HG03108 (cell line): ENCODE results near the gene MORC4.
A peak's percentile ranks its signal among the peaks of the same experiment; 100 is the strongest.

Experiments
- ATAC-seq: cut with Tn5 transposase; IDR thresholded peaks from one replicate; pipeline ENCODE4 v1.9.1; 2021; ENCODE audit warnings: moderate library complexity; ENCODE audit not compliant: unreplicated experiment

MORC4 gene

GRCh38 chrX:106917830-106918500 is 82.0 kb downstream of the MORC4 start:
- ATAC-seq = no peak

DNA sequence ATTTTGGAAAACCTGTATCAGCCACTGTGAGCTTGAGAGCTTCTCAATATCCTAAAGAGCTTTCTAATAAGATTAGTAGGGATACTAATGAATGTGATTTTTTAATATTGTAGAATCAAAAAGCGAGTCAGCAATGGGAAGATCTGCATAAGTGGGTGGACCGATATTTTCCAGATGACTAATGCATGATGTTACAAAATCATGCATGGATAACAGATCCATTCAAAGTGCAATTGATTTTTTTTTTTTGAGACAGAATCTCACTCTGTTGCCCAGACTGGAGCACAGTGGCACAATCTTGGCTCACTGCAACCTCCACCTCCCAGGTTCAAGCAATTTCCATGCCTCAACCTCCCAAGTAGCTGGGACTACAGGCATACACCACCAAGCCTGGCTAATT is 87.1 kb downstream of the MORC4 start:
- no peak for ATAC-seq

DNA sequence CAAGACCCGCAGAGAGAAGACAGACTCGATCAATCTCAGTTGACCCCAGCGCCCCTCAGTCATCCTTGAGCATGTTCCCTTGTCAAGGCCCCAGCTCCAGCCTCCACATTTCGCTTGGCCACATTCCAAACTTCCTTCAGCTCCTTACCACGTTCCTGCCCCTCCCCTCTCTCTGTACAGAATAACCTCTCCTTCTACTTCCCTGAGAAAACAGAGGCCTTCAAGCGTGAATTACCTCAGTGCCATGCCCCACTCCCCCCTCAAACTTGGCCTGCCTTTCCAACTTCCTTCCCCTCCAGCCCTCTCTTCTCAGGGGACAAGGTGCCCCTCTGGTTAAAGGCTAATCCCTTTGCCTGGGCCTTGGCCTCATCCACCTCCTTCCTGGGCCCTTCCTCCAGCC is 93.7 kb downstream of the MORC4 start:
- no peak for ATAC-seq

- ATAC-seq = no peak
These were observed 94.8 kb downstream of the MORC4 start for GRCh38 chrX:106905064-106905708.

DNA sequence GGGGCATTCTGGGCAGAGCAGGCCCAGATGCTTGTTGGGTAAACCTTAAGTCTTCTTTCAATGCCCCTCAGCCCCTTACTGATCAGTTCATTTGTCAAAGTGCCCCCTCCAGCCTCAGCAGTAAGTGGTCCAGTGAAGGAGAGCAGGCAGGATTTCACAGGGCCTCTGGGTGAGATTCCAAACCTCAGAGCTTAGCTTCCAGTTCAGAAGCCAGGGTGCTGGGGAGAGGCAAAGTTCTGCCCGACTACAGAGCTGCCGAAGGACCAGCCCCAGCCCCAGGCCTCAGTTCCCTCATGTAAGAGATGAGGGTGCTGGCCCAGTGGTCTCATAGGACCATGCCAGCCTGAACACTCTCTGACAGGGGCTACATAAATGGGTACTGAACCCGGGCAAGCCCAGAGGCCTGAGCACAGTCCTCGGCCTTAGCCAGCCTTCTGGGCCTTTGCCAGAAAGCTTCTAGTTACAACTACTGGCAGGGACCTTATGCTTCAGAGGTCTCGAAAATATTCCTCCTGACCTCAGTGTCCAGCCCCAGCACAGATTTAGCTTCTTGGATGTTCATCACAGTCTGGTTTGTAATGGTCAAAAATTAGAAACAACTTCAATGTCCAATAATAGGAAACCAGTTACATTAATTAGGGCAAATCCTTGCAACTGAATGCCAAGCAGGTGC is 96.0 kb downstream of the MORC4 start:
- ATAC-seq = no peak

GRCh38 chrX:106903291-106903824 is 96.7 kb downstream of the MORC4 start, which contains the start of gene RIPPLY1:
Gene RIPPLY1, minus strand, starts transcription at chrX:106903341. Its CDS starts 54 bp downstream, at chrX:106903287.
- no peak for ATAC-seq

GRCh38 chrX:106902684-106903083 is 97.3 kb downstream of the MORC4 start:
- no peak for ATAC-seq

DNA sequence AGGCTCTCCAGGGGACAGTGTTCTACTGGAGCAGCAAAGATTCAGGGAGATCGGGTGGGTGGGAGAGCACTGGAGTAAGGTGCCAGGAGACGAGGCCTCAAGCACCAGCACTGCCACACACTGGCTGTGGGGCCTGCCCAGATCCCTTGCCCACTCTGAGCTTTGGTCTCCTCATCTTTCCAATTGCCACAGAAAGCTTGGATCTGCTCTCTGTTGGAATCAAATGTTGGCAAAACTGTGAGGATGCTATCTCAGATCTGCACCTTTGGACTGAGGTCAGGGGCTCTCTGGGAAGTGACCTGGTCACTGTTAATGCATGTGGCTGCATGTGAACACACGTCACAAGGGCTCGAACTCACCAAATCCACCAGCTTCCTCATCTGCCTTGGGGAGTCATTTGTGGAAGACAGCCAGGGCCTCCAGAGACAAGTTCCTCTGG is 98.2 kb downstream of the MORC4 start:
- ATAC-seq = no peak

DNA sequence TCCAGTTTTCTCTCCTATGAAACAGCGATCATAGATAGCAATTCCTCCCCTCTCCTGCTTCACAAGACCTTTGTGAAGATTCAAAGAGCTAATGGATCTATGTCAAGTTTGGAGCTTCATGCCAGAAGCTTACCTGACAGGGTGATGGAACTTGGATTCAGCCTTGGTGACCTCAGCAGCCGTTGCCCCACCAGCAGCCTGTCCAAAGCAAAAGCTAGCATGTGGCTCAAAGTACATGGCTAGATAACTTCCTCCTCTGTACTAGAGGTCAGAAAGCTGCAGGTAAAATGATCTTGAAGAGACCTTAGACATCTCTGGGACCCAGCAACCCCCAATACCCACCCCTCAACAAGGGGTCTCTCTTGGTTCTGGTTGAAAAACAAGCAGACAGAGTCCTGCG is 98.7 kb downstream of the MORC4 start:
- ATAC-seq = no peak

DNA sequence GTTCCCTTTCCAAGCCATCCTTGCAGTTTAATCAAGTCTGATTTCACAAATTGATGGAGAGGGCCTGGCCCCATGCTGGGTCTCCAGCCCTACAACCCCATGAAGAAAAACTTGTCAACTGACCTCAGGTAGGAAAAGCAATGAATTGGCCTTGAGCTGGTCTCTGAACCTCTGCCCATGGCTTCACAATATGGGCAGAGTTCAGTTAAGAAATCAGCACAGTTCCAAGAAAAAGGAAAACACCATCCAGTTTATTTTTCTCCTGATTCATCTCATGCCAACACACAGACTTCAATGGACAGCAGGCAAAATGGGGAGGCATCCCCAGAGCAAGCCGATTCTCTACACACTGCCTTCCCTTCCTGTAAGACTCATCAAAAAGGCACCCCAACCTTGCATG is 100.2 kb downstream of the MORC4 start:
- ATAC-seq = no peak

DNA sequence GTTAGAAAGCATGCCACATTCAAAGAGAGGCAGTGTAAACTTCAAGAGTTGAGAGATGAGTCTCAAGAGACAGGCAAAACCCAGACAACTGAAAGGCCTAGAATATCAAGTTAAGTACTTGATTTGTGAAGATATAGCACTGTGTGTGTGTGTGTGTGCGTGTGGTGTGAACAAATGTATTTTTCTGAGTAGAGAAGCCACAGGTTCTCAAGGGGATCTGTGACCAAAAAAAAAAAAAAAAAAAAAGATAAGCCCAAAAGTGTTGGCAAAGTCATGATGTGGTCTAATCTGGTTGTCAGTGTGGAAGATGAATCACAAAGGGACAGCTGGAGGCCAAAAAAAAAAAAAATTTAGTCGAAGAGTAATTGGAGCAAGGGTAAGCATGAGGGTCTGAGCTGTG is 100.7 kb downstream of the MORC4 start:
- ATAC-seq = no peak

DNA sequence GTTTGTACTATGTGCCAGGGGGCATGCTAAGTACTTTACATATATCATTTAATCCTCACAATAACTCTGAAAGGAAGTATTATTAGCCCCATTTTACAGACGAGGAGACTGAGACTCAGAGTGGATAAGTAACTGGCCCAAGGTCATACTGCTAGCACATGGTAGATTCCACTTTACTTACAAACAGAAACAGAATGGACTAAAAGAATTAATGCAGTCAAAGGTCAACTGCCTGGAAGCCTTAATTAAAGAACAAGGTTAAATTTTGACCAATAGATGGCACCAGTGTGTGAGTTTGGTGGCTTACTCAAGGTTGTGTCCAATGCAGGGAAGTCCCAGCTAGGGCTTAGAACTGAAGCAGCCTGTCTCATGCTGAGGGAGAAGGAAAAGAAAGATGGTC is 101.5 kb downstream of the MORC4 start:
- ATAC-seq = peak; percentile 71

- no peak for ATAC-seq
These were observed 102.8 kb downstream of the MORC4 start for GRCh38 chrX:106897259-106897658.

GRCh38 chrX:106894978-106895452 is 105.0 kb downstream of the MORC4 start:
- no peak for ATAC-seq

GRCh38 chrX:106894392-106894909 is 105.6 kb downstream of the MORC4 start:
- ATAC-seq = peak; percentile 62

DNA sequence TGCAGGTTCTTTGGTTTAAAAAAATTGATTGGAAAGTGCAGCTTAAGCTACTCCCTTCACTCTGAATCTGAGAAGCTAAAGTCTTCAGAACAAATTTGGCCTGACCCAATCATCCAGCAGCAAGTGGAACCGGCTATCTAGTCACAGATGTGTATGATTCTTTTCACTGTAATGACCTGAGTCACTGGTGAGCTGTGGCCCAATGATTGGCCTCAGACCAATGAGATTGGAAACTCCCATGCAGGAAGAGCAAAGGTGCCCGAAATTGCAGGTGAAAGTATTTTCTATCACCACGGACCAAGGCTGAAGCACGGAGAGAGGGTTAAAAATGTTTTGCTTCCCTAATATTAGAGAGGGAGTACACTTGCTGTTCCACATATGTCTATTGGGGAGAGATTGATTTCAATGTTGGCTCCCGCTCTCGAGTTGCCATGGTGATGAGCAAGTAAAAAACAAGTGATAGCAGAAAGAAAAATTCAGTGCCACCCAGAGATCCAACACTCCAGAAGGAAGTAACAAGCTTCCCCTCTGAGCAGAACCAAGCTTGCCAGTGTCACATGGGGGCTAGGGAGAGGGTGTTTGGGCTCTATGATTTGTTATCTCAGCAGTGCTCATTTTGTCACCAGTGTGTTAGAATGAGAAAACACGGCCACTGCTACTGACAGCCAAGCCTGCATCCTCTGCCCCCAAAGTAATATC is 108.1 kb downstream of the MORC4 start:
- no peak for ATAC-seq
